Endothelial cell of umbilical vein (primary cell): ENCODE measurements around the gene NEO1. TPM values are rescaled to one million over a fixed set of nuclear protein-coding genes. Genes with fewer than 3 reads are reported as not detected.

Experiments
- BruUV-seq: library from RNA; stranded (reverse); fragments of 400-500 nt; replicated peaks from 2 replicates; lab custom pipeline; 2021; lab: Mats Ljungman, UMichigan
- CTCF ChIA-PET: fragments of 300-600, 350-600 bp; sonication (Branson Sonifier 250); formaldehyde crosslinking; loops from one replicate; lab custom pipeline; 2021; ENCODE audit warnings: antibody characterized with exemption, inconsistent platforms; lab: Charles Lee
- POLR2A ChIA-PET: fragments of 300-600, 350-600 bp; sonication (Branson Sonifier 250); formaldehyde crosslinking; loops from one replicate; lab custom pipeline; 2021; ENCODE audit warnings: antibody characterized with exemption, inconsistent platforms; lab: Charles Lee
- DNase-seq: peaks from one replicate; pipeline ENCODE4 v3.0.0-alpha.2; 2011; ENCODE audit warnings: low read depth, low spot score
- FAIRE-seq: peaks from 2 replicates; lab custom pipeline; 2011; peaks lifted over from hg19 to GRCh38; lab: Jason Lieb, UNC
- H2AFZ ChIP-seq: 2 replicates; pipeline ENCODE4 v1.6.0; 2012; ENCODE audit warnings: low read depth, low read length, control low read depth, inconsistent platforms
- H3K27ac ChIP-seq: 2 replicates; pipeline ENCODE4 v1.5.1; 2011; ENCODE audit warnings: low read depth, mild to moderate bottlenecking, control low read depth, low read length, moderate library complexity; ENCODE audit not compliant: insufficient read depth
- H3K27me3 ChIP-seq, 2 experiments: 2 replicates each; pipeline versions ENCODE4 v1.6.0 to v1.6.1; 2011; ENCODE audit warnings: low read length in 2 of 2, mixed read lengths in 1 of 2; ENCODE audit not compliant: control insufficient read depth in 2 of 2, insufficient read depth in 2 of 2
- H3K36me3 ChIP-seq, 2 experiments: 2 replicates in 1 of 2; 3 replicates in 1 of 2; pipeline ENCODE4 v1.5.1; 2011; ENCODE audit warnings: low read length in 2 of 2, mild to moderate bottlenecking in 1 of 2, moderate library complexity in 1 of 2; ENCODE audit not compliant: control insufficient read depth in 2 of 2, insufficient read depth in 2 of 2; ENCODE audit errors: extremely low read depth in 1 of 2
- H3K4me1 ChIP-seq: 3 replicates; pipeline ENCODE4 v1.5.1; 2011; ENCODE audit warnings: mild to moderate bottlenecking, low read length; ENCODE audit not compliant: control insufficient read depth, insufficient read depth; ENCODE audit errors: extremely low read depth
- H3K4me2 ChIP-seq: 2 replicates; pipeline ENCODE4 v1.6.1; 2011; ENCODE audit warnings: low read length, control low read depth, mixed read lengths; ENCODE audit not compliant: insufficient read depth
- H3K4me3 ChIP-seq, 3 experiments: fragments of 200-600 bp in 1 of 3; sonication (generic), shearing (Covaris generic) in 1 of 3; replicated peaks in 1 of 3; 2 replicates each; pipeline ENCODE4 v1.5.1; 2011 to 2016; ENCODE audit warnings: control low read depth in 3 of 3, low read length in 3 of 3, mild to moderate bottlenecking in 2 of 3, inconsistent platforms in 1 of 3, low read depth in 1 of 3, moderate library complexity in 1 of 3; ENCODE audit not compliant: insufficient read depth in 1 of 3
- H3K79me2 ChIP-seq: 2 replicates; pipeline ENCODE4 v1.6.0; 2012; ENCODE audit warnings: low read length, inconsistent platforms; ENCODE audit not compliant: control insufficient read depth, insufficient read depth
- H3K9ac ChIP-seq: replicated peaks from 2 replicates; pipeline ENCODE3; 2011; ENCODE audit warnings: low read length, control low read depth; ENCODE audit not compliant: insufficient read depth; ENCODE audit errors: extremely low read depth
- H3K9me1 ChIP-seq: replicated peaks from 3 replicates; pipeline ENCODE4 v1.6.0; 2011; ENCODE audit warnings: mild to moderate bottlenecking, low read length; ENCODE audit not compliant: control insufficient read depth, insufficient read depth; ENCODE audit errors: extremely low read depth
- H3K9me3 ChIP-seq: replicated peaks from 2 replicates; pipeline ENCODE4 v1.5.1; 2012; ENCODE audit warnings: low read length, inconsistent platforms; ENCODE audit not compliant: control insufficient read depth, insufficient read depth
- H4K20me1 ChIP-seq: replicated peaks from 2 replicates; pipeline ENCODE3; 2011; ENCODE audit warnings: mild to moderate bottlenecking, low read length; ENCODE audit not compliant: control insufficient read depth, insufficient read depth; ENCODE audit errors: extremely low read depth
- CTCF ChIP-seq, 2 donors: IDR thresholded peaks; 1 replicate in 1 of 2; 2 replicates in 1 of 2; pipeline ENCODE4 v1.5.1; 2011; ENCODE audit warnings: low read length in 2 of 2, mild to moderate bottlenecking in 2 of 2, moderate library complexity in 2 of 2, control low read depth in 1 of 2, inconsistent platforms in 1 of 2, low read depth in 1 of 2; ENCODE audit not compliant: insufficient read depth in 1 of 2; ENCODE audit errors: extremely low read depth in 1 of 2
- EZH2 ChIP-seq: IDR thresholded peaks from 2 replicates; pipeline ENCODE4 v1.6.1; 2012; ENCODE audit warnings: borderline replicate concordance, low read depth, mild to moderate bottlenecking, moderate library complexity, low read length, inconsistent platforms; ENCODE audit not compliant: severe bottlenecking
- FOS ChIP-seq: IDR thresholded peaks from 2 replicates; pipeline ENCODE4 v1.6.1; 2011; ENCODE audit warnings: mild to moderate bottlenecking, low read length, moderate library complexity, borderline replicate concordance; ENCODE audit not compliant: insufficient read depth
- GATA2 ChIP-seq: IDR thresholded peaks from 2 replicates; pipeline ENCODE4 v1.7.0; 2011; ENCODE audit warnings: low read depth, mild to moderate bottlenecking, moderate library complexity, mixed read lengths, low read length; ENCODE audit not compliant: insufficient read length, insufficient read depth
- JUN ChIP-seq: IDR thresholded peaks from 2 replicates; pipeline ENCODE4 v1.6.1; 2011; ENCODE audit warnings: borderline replicate concordance, low read depth; ENCODE audit not compliant: insufficient read length, insufficient read depth
- MAX ChIP-seq: IDR thresholded peaks from 2 replicates; pipeline ENCODE4 v1.6.1; 2011; ENCODE audit not compliant: insufficient read depth, insufficient read length
- MYC ChIP-seq: IDR thresholded peaks from one replicate; pipeline ENCODE4 v1.6.1; 2011; ENCODE audit warnings: mild to moderate bottlenecking, low read depth, low read length
- POLR2A ChIP-seq: IDR thresholded peaks from 2 replicates; pipeline ENCODE4 v1.6.1; 2012; ENCODE audit warnings: low read depth, mild to moderate bottlenecking, control low read depth, low read length
- POLR2AphosphoS5 ChIP-seq: IDR thresholded peaks from 2 replicates; pipeline ENCODE4 v1.6.1; 2012; ENCODE audit warnings: low read depth, mild to moderate bottlenecking, control low read depth, low read length, moderate library complexity; ENCODE audit not compliant: insufficient read depth
- dilution Hi-C: fragments of 300-500 bp; cut with MboI; formaldehyde crosslinking; loops from one replicate; pipeline ENCODE4 v1.15.0; 2019; ENCODE audit warnings: low sequenced_read_pairs; ENCODE audit not compliant: extremely low pct_ligation_motif_present
- intact Hi-C: fragments of 100-400 bp; cut with micrococcal nuclease; formaldehyde crosslinking; loops from one replicate; pipeline ENCODE4 v1.10.0; 2022
- polyA plus RNA-seq, 4 experiments: library from polyadenylated mRNA; depleted of rRNA in 3 of 4; stranded (reverse) in 3 of 4; unstranded in 1 of 4; fragments of >200 nt; gene quantifications; 2 replicates each; pipeline versions ENCODE4 v1.2.1 to v1.2.3, GENCODE V29; 2011 to 2012; ENCODE audit warnings: missing spikeins in 1 of 4
- total RNA-seq: library from RNA; stranded (reverse); gene quantifications from 2 replicates; pipeline ENCODE4 v1.2.3, GENCODE V29; 2021

The NEO1 gene
- total and polyA plus RNA-seq, 2 donors (not counting 3 experiments of a cell fraction or from before 2014, with no cell fraction given): 0.12 to 0.35 TPM

- no peaks in the 10 kb centered on the region for H3K36me3 ChIP-seq
- no peaks in the 10 kb centered on the region for H4K20me1 ChIP-seq
- no peak overlapping the region for H3K27ac ChIP-seq
- H3K4me2 ChIP-seq: no peak overlapping the region
- no TSS peak for BruUV-seq
- H3K9me3 ChIP-seq: no peaks in the 10 kb centered on the region
- no peak overlapping the region for H2AFZ ChIP-seq
- H3K4me3 ChIP-seq: no peak overlapping the region
- FAIRE-seq: no peak
- intact Hi-C loops (no loop called here), dilution Hi-C loops (no loop called here)
- H3K79me2 ChIP-seq: no peaks in the 10 kb centered on the region
- CTCF ChIA-PET: no interaction called here
- H3K27me3 ChIP-seq: no peaks in the 10 kb centered on the region
- no peaks in the 10 kb centered on the region for H3K9me1 ChIP-seq
- no peak for DNase-seq
- no peaks in the 10 kb centered on the region for H3K4me1 ChIP-seq
- no peak overlapping the region for H3K9ac ChIP-seq
- POLR2A ChIA-PET: no interaction called here
- TF ChIP-seq POLR2A: no peak
- no peak for TF ChIP-seq GATA2
- no peak for TF ChIP-seq EZH2
- no peak for TF ChIP-seq MYC
- no peak for TF ChIP-seq JUN
- no peak for TF ChIP-seq POLR2AphosphoS5
- TF ChIP-seq CTCF (IDR thresholded peaks at IDR 0.05; ENCODE audit: extremely low read depth in 1 of 2, insufficient read depth in 1 of 2, low read depth in 1 of 2, low read length in 2 of 2): no peak
- no peak for TF ChIP-seq MAX
- TF ChIP-seq FOS: no peak
These were observed 289.8 kb downstream of the NEO1 start for GRCh38 chr15:73341886-73342600.
